H9 (cell line): Measurements from ENCODE around the gene FBXL7. TPM values are rescaled to one million over a fixed set of nuclear protein-coding genes. Genes with fewer than 3 reads are reported as not detected.

ENCODE experiments used
- DNase-seq: peaks from one replicate; pipeline ENCODE4 v3.0.0-alpha.2; 2017
- H2AFZ ChIP-seq: one replicate; pipeline ENCODE4 v1.6.1; 2013; ENCODE audit warnings: mild to moderate bottlenecking, low read length, control low read depth, moderate library complexity
- H2AK5ac ChIP-seq: 2 replicates; pipeline ENCODE4 v1.6.1; 2013; ENCODE audit warnings: low read length, control low read depth, mixed read lengths; ENCODE audit not compliant: insufficient read length
- H2BK120ac ChIP-seq: one replicate; pipeline ENCODE4 v1.6.1; 2013; ENCODE audit warnings: low read depth, mild to moderate bottlenecking, low read length, control low read depth, inconsistent platforms; ENCODE audit not compliant: poor library complexity, severe bottlenecking
- H2BK12ac ChIP-seq: 2 replicates; pipeline ENCODE4 v1.6.1; 2013; ENCODE audit warnings: low read length, control low read depth, mixed read lengths, low read depth; ENCODE audit not compliant: insufficient read length
- H2BK15ac ChIP-seq: 2 replicates; pipeline ENCODE4 v1.6.1; 2013; ENCODE audit warnings: low read depth, low read length, control low read depth
- H2BK20ac ChIP-seq: one replicate; pipeline ENCODE4 v1.6.1; 2013; ENCODE audit warnings: low read depth, mild to moderate bottlenecking, low read length, control low read depth, inconsistent platforms; ENCODE audit not compliant: poor library complexity, severe bottlenecking
- H2BK5ac ChIP-seq: 2 replicates; pipeline ENCODE4 v1.6.1; 2013; ENCODE audit warnings: low read length, control low read depth, mixed read lengths; ENCODE audit not compliant: insufficient read length
- H3K14ac ChIP-seq: 2 replicates; pipeline ENCODE4 v1.6.1; 2013; ENCODE audit warnings: low read length, control low read depth; ENCODE audit not compliant: insufficient read depth
- H3K18ac ChIP-seq: 2 replicates; pipeline ENCODE4 v1.6.1; 2013; ENCODE audit warnings: low read depth, mild to moderate bottlenecking, mixed read lengths, low read length, control low read depth; ENCODE audit not compliant: insufficient read length
- H3K23ac ChIP-seq: 2 replicates; pipeline ENCODE4 v1.6.1; 2013; ENCODE audit warnings: low read length, control low read depth, mixed read lengths, low read depth; ENCODE audit not compliant: insufficient read length
- H3K23me2 ChIP-seq: 2 replicates; pipeline ENCODE4 v1.6.1; 2013; ENCODE audit warnings: low read depth, mild to moderate bottlenecking, mixed read lengths, low read length, control low read depth; ENCODE audit not compliant: insufficient read length, poor library complexity, severe bottlenecking
- H3K27ac ChIP-seq: 2 replicates; pipeline ENCODE4 v1.5.1; 2013; ENCODE audit warnings: low read length, control low read depth, mixed read lengths, low read depth; ENCODE audit not compliant: insufficient read length
- H3K27me3 ChIP-seq: 2 replicates; pipeline ENCODE4 v1.6.1; 2013; ENCODE audit warnings: low read length, control low read depth, inconsistent platforms; ENCODE audit not compliant: insufficient read depth
- H3K4ac ChIP-seq: 2 replicates; pipeline ENCODE4 v1.6.1; 2013; ENCODE audit warnings: low read depth, mild to moderate bottlenecking, control low read depth, inconsistent platforms, low read length, moderate library complexity
- H3K4me1 ChIP-seq: 2 replicates; pipeline ENCODE4 v1.6.1; 2013; ENCODE audit warnings: low read length, control low read depth, inconsistent platforms; ENCODE audit not compliant: insufficient read depth
- H3K4me2 ChIP-seq: 2 replicates; pipeline ENCODE4 v1.6.1; 2013; ENCODE audit warnings: low read length, control low read depth, mixed read lengths; ENCODE audit not compliant: insufficient read length, insufficient read depth
- H3K56ac ChIP-seq: 2 replicates; pipeline ENCODE4 v1.6.1; 2013; ENCODE audit warnings: low read depth, mild to moderate bottlenecking, mixed read lengths, low read length, control low read depth; ENCODE audit not compliant: insufficient read length
- H3K79me1 ChIP-seq: 2 replicates; pipeline ENCODE4 v1.6.1; 2013; ENCODE audit warnings: low read depth, mild to moderate bottlenecking, moderate library complexity, low read length, control low read depth, inconsistent platforms; ENCODE audit not compliant: insufficient read depth, poor library complexity, severe bottlenecking
- H3K79me2 ChIP-seq: 2 replicates; pipeline ENCODE4 v1.6.1; 2013; ENCODE audit warnings: low read length, control low read depth, inconsistent platforms; ENCODE audit not compliant: insufficient read depth
- H3K9ac ChIP-seq: 2 replicates; pipeline ENCODE4 v1.6.1; 2013; ENCODE audit warnings: low read length, control low read depth, mixed read lengths; ENCODE audit not compliant: insufficient read length; ENCODE audit errors: extremely low read depth
- H3K9me3 ChIP-seq: one replicate; pipeline ENCODE4 v1.6.1; 2013; ENCODE audit warnings: low read depth, low read length, inconsistent platforms; ENCODE audit not compliant: control insufficient read depth
- H3T11ph ChIP-seq: one replicate; pipeline ENCODE4 v1.6.1; 2013; ENCODE audit warnings: mild to moderate bottlenecking, low read length, control low read depth, inconsistent platforms
- H4K20me1 ChIP-seq: one replicate; pipeline ENCODE4 v1.6.1; 2013; ENCODE audit not compliant: control insufficient read depth, insufficient read length, insufficient read depth
- H4K5ac ChIP-seq: 2 replicates; pipeline ENCODE4 v1.6.1; 2013; ENCODE audit warnings: low read depth, mild to moderate bottlenecking, mixed read lengths, low read length, control low read depth; ENCODE audit not compliant: insufficient read length
- H4K8ac ChIP-seq: replicated peaks from 2 replicates; pipeline ENCODE4 v1.6.1; 2013; ENCODE audit warnings: low read length, control low read depth, mixed read lengths, low read depth; ENCODE audit not compliant: insufficient read length
- H4K91ac ChIP-seq: 2 replicates; pipeline ENCODE4 v1.6.1; 2013; ENCODE audit warnings: low read depth, mild to moderate bottlenecking, moderate library complexity, mixed read lengths, low read length, control low read depth; ENCODE audit not compliant: insufficient read length
- H3K27ac Mint-ChIP-seq, 3 experiments: 2 replicates in 2 of 3; 3 replicates in 1 of 3; pipeline ENCODE4 v1.8.0; 2020 to 2021; ENCODE audit warnings: mixed read lengths in 3 of 3, mild to moderate bottlenecking in 1 of 3, moderate library complexity in 1 of 3
- H3K27me3 Mint-ChIP-seq: 2 replicates; pipeline ENCODE4 v1.8.0; 2021; ENCODE audit warnings: low read depth, mild to moderate bottlenecking, moderate library complexity, mixed read lengths
- H3K36me3 Mint-ChIP-seq, 3 experiments: 2 replicates in 2 of 3; 3 replicates in 1 of 3; pipeline ENCODE4 v1.8.0; 2020 to 2021; ENCODE audit warnings: low read depth in 3 of 3, mixed read lengths in 3 of 3; ENCODE audit not compliant: insufficient read depth in 1 of 3
- H3K4me1 Mint-ChIP-seq, 2 experiments: 2 replicates each; pipeline ENCODE4 v1.8.0; 2020; ENCODE audit warnings: mixed read lengths in 2 of 2
- H3K4me3 Mint-ChIP-seq, 2 experiments: 2 replicates in 1 of 2; 3 replicates in 1 of 2; pipeline ENCODE4 v1.8.0; 2020 to 2021; ENCODE audit warnings: mild to moderate bottlenecking in 2 of 2, mixed read lengths in 2 of 2, moderate library complexity in 1 of 2
- H3K9me3 Mint-ChIP-seq, 2 experiments: 2 replicates in 1 of 2; 3 replicates in 1 of 2; pipeline ENCODE4 v1.8.0; 2020; ENCODE audit warnings: mild to moderate bottlenecking in 2 of 2, mixed read lengths in 2 of 2, moderate library complexity in 1 of 2
- CTCF ChIP-seq: fragments of 200-600 bp; sonication (generic); conservative IDR thresholded peaks from 3 replicates; pipeline ENCODE4 v1.8.0; 2021; ENCODE audit warnings: antibody characterized with exemption, mild to moderate bottlenecking
- WGBS: extraction: QIAGEN DNeasy Blood & Tissue Kit; methylation state at CpG from one replicate; pipeline ENCODE4 v1.1.7; 2013; ENCODE audit warnings: missing lambda C conversion rate, low lambda C conversion rate, mixed read lengths; ENCODE audit not compliant: insufficient read length; ENCODE audit errors: extremely low coverage; 5-methylcytosine and 5-hydroxymethylcytosine counted together
- total RNA-seq: library from RNA; stranded (reverse); gene quantifications from 2 replicates; pipeline ENCODE4 v1.2.1, GENCODE V29; 2021

Gene FBXL7
- total RNA-seq, 1 experiment from 2014 or later = 14.6 TPM

- no peak overlapping the region for H2BK20ac ChIP-seq
- no peaks in the 10 kb centered on the region for H3K27me3 Mint-ChIP-seq
- H3K9me3 Mint-ChIP-seq = peaks cover 0 to 2% of the 10 kb centered on the region in 2 experiments; a peak in 1 of 5 replicates
- H4K91ac ChIP-seq = no peak overlapping the region
- no CpG with 5 or more reads among the region's 4 CpGs for WGBS
- H3K23me2 ChIP-seq = no peaks in the 10 kb centered on the region
- no peak overlapping the region for H3K18ac ChIP-seq
- no peaks in the 10 kb centered on the region; the same call in 1 of the 2 replicates for H3K79me2 ChIP-seq
- no peak overlapping the region for H3K23ac ChIP-seq
- H3K4me1 Mint-ChIP-seq = peaks cover 35 to 37% of the 10 kb centered on the region in 2 experiments
- H3K79me1 ChIP-seq = no peaks in the 10 kb centered on the region
- TF ChIP-seq CTCF = no peak
- no peak overlapping the region for H2BK15ac ChIP-seq
- no peak overlapping the region for H2BK12ac ChIP-seq
- H4K8ac ChIP-seq = no peak overlapping the region
- no peak overlapping the region for H2BK5ac ChIP-seq
- no peak overlapping the region for H4K5ac ChIP-seq
- peaks cover 3 to 14% (median 9%) of the 10 kb centered on the region in 3 experiments for H3K36me3 Mint-ChIP-seq
- peaks cover 3% of the 10 kb centered on the region; the same call in 1 of the 2 replicates for H3K4me1 ChIP-seq
- H3K9me3 ChIP-seq = no peaks in the 10 kb centered on the region
- H3K27me3 ChIP-seq = no peaks in the 10 kb centered on the region
- DNase-seq = no peak
- no peak overlapping the region for H3K56ac ChIP-seq
- no peaks in the 10 kb centered on the region for H4K20me1 ChIP-seq
- H3K4ac ChIP-seq = no peak overlapping the region
- H2AK5ac ChIP-seq = no peak overlapping the region
- no peak overlapping the region for H2AFZ ChIP-seq
- H3K4me2 ChIP-seq = no peak overlapping the region
- H3K4me3 Mint-ChIP-seq = no peak overlapping the region
- no peak overlapping the region for H3K9ac ChIP-seq
- H3K14ac ChIP-seq = no peak overlapping the region
- no peak overlapping the region for H2BK120ac ChIP-seq
- no peak overlapping the region for H3T11ph ChIP-seq
- peak overlapping the region in 1 of 3 experiments; percentile 65; a peak in 1 of 7 replicates for H3K27ac Mint-ChIP-seq
- H3K27ac ChIP-seq = no peak overlapping the region
Measured at GRCh38 chr5:15600035-15600434, 100.1 kb downstream of the FBXL7 start.
